ENCODE measurements around the gene KLRC3. TPM values are rescaled to one million over a fixed set of nuclear protein-coding genes. Genes with fewer than 3 reads are reported as not detected.
A peak's percentile ranks its signal among the peaks of the same experiment; 100 is the strongest.

Gene KLRC3
- total and polyA plus RNA-seq, 2 experiments from 2014 or later = 0.15 TPM; not detected in 1

DNA sequence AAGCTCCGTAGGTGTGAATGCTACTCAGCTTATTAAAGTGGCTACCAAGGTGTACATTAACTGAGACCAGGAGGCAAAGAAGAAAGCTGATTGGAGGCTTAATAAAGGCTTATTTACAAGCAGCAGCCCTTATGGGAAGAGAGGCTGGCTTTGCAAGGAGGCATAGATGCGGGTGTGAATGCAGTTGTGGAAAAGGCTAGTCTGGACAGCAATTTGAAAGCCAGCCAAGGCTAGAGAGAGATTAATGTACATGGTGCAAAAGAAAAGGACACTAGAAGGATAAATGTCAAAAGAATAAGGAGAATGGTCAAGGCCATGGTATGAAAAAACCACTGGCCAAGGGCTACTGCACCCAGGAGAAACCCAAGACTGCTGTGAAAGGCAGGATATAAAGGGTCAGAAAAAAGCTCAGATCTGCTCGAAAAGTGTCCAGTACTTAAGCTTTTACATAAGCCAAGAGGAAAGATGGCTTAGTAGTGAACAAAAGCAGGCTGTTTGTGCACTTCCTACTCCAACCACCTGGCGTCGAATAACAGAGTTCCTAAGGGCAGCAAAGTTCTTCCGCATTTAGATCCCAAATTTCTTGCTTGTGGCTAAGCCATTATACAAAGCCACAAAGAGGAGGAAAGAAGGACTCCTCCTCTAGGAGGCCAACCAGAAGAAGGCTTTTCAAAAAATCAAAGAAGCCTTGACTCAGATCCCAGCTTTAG, 54.5 kb downstream of the KLRC3 start:
- Histone ChIP-seq H3K4me3 (peak overlapping the region; percentile 34), H3K4me1 (ENCODE audit: low read depth) (peaks cover 42% of the 10 kb centered on the region), H3K27ac (peak overlapping the region; percentile 81), H3K27me3 (no peaks in the 10 kb centered on the region), H3K36me3 (no peaks in the 10 kb centered on the region), H3K9me3 (ENCODE audit: low read depth) (no peaks in the 10 kb centered on the region)
- peak in 1 of 2 donors; percentile 31 for DNase-seq (ENCODE audit: low read depth in 1 of 2, low spot score in 1 of 2)
- TF ChIP-seq, protein P1, sequence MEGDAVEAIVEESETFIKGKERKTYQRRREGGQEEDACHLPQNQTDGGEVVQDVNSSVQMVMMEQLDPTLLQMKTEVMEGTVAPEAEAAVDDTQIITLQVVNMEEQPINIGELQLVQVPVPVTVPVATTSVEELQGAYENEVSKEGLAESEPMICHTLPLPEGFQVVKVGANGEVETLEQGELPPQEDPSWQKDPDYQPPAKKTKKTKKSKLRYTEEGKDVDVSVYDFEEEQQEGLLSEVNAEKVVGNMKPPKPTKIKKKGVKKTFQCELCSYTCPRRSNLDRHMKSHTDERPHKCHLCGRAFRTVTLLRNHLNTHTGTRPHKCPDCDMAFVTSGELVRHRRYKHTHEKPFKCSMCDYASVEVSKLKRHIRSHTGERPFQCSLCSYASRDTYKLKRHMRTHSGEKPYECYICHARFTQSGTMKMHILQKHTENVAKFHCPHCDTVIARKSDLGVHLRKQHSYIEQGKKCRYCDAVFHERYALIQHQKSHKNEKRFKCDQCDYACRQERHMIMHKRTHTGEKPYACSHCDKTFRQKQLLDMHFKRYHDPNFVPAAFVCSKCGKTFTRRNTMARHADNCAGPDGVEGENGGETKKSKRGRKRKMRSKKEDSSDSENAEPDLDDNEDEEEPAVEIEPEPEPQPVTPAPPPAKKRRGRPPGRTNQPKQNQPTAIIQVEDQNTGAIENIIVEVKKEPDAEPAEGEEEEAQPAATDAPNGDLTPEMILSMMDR (IDR thresholded peaks at IDR 0.05; ENCODE audit: low read depth, low read length) = peak; percentile 36

DNA sequence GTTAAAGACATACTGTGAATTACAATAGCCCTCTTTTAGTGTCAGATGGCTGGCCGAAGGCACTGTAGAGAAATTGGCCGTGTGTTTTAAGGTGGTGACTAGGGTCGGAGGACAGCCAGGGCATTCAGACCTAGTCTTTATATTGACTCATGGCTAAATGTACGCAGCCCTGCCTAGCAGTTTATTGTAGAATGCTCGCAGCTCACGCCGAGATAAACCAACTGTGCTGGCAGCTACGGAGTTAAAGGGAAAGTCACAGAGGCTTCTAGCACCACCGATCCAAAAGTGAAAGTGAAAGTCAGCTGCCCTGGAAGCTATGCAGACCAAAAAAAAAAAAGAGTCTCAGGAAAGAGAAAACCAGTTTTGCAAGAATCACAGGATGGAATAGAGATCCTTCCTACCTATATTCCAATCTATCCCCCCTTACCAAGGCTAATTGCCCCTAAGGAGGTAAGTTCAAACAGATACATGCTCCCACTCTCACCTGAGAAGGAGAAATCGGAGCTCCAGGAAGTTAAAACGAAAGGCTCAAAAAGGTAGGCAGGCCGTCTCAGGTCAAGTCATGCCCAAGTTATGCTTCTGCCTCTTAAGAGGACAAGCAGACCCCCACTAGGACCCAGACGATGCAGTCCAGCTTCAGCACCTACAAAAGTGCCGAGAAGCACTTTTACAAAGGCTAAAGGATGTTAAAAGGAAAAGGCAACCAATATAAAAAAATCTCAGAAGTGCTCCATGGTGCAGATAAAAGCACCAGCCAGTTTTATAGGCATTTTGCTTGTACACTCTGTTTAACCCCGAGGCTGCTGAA, 55.4 kb downstream of the KLRC3 start:
- TF ChIP-seq, protein P1 (IDR thresholded peaks at IDR 0.05; ENCODE audit: low read depth, low read length) = no peak
- Histone ChIP-seq H3K4me1 (ENCODE audit: low read depth) (peaks cover 42% of the 10 kb centered on the region), H3K27me3 (no peaks in the 10 kb centered on the region), H3K9me3 (ENCODE audit: low read depth) (no peaks in the 10 kb centered on the region), H3K4me3 (peak overlapping the region; percentile 34), H3K27ac (peak overlapping the region; percentile 81), H3K36me3 (no peaks in the 10 kb centered on the region)
- peak; percentile 81 to 89 for DNase-seq (ENCODE audit: low read depth in 1 of 2, low spot score in 1 of 2)

DNA sequence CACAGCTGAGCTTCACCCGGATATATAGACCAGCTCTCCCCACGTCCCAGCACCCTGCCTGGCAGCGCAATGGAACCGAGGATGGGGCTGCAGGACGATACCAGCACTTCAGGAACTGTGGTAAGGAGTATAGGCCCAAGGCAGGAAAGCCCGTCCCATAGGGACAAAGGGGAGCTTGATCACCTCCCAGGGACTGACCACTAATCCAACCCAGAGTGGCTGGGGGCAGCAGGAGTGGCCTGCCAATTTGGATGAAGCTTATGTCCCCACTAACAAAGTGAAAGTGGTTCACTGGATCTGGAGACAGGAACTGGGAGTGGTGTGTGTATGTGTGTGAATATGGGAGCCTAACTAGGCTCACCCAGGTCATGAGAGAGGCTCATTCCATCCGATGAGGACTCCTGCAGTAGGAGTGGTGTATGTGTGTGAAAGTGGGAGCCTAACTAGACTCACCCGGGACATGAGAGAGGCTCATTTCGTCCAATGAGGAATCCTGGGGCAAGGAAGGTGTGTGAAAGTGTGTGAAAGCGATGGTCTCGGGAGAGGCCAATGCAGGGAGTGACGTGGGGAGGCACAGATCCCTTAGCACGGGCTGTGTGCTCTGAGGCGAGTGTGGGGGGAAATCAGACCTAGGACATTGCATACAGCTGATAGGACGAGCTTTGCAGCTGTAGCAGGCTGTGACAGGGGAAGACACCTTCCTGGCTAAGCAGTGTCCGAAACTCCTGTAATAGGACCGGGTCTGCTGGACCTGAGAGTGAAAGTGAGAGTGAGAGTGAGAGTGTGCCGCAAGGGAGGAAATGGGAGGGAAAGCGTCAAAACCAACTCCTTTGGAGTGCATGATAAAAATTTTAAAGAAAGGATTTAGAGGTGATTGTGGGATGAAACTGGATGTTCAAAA, 56.2 kb downstream of the KLRC3 start:
- H3K9me3 ChIP-seq (ENCODE audit: low read depth) = no peaks in the 10 kb centered on the region
- peak overlapping the region; percentile 34 for H3K4me3 ChIP-seq
- H3K4me1 ChIP-seq (ENCODE audit: low read depth) = peaks cover 42% of the 10 kb centered on the region
- DNase-seq (ENCODE audit: low read depth in 1 of 2, low spot score in 1 of 2) = peak; percentile 30 to 55
- TF ChIP-seq, protein P1 (IDR thresholded peaks at IDR 0.05; ENCODE audit: low read depth, low read length) = no peak
- peak overlapping the region; percentile 81 for H3K27ac ChIP-seq
- no peaks in the 10 kb centered on the region for H3K27me3 ChIP-seq
- no peaks in the 10 kb centered on the region for H3K36me3 ChIP-seq

DNA sequence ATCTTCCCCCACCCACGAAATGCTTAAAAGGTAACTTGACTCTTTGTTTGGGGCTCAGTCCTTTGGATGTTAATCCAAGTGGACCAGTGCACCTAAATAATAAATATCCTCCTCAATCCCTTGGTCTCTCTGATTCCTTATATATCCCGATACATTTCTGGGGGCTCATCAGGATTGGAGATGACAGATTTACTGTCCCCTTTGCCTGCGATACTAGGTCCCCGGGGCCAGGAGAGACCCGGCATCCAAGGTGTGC, 56.8 kb downstream of the KLRC3 start:
- Histone ChIP-seq H3K27me3 (no peaks in the 10 kb centered on the region), H3K36me3 (no peaks in the 10 kb centered on the region), H3K27ac (peak overlapping the region; percentile 81), H3K4me3 (no peak overlapping the region), H3K9me3 (ENCODE audit: low read depth) (no peaks in the 10 kb centered on the region), H3K4me1 (ENCODE audit: low read depth) (peaks cover 39% of the 10 kb centered on the region)
- TF ChIP-seq, protein P1 (IDR thresholded peaks at IDR 0.05; ENCODE audit: low read depth, low read length) = no peak
- no peak for DNase-seq (ENCODE audit: low read depth in 1 of 2, low spot score in 1 of 2)

DNA sequence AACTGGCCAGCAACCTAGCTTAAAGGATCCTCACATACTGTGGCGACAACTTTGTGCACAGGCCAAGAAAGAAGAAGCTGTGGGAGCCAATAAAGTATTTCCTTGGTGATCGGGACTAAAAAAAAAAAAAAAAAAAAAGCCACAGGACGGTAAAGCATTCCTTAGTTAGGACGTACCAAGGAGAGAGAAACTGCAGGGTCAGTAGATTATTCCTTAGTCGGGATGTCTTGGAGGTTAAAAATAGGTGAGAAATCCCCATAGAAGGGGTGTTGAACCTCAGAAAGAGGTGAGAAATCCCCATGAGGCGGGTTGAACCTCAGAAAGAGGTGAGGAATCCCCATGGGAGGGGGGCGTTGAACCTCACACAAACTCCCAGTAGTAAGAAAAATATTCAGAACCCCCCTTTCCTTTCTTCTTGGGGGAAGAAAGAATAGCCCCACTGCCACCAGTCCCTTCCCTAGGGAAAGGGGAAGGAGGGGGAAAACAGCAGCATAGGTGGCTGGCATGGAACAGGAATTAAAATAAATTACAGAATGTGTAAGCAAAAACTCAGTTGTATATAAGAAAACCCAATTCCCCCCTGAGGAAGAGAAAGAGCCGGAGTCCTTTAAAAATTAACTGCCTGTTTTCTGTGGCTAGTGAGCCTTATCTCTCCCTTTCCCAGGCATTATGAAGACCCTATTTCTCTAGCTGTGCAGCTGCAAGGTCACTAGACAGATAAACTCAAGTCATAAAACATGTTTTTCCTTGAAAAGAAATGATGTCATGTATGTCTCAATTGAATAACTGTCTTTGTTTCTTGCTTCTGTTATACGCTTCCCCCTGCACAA, 57.4 kb downstream of the KLRC3 start:
- Histone ChIP-seq H3K27me3 (no peaks in the 10 kb centered on the region), H3K4me1 (ENCODE audit: low read depth) (peaks cover 39% of the 10 kb centered on the region), H3K36me3 (no peaks in the 10 kb centered on the region), H3K4me3 (no peak overlapping the region), H3K9me3 (ENCODE audit: low read depth) (no peaks in the 10 kb centered on the region), H3K27ac (peak overlapping the region; percentile 81)
- DNase-seq (ENCODE audit: low read depth in 1 of 2, low spot score in 1 of 2) = peak in 1 of 2 donors; percentile 30
- TF ChIP-seq, protein P1 (IDR thresholded peaks at IDR 0.05; ENCODE audit: low read depth, low read length) = no peak
